IPS-15b (cell line): Measurements from ENCODE around the gene EPB41L5.
"Not testable (repeated sequence)": the region's sequence is repeated elsewhere in the genome, so short reads cannot be mapped to it uniquely, and the experiment has no call there.

Experiments
- H3K27me3 ChIP-seq: one replicate; pipeline ENCODE4 v1.6.1; 2013; ENCODE audit warnings: low read length; ENCODE audit not compliant: control insufficient read depth, insufficient read depth
- H3K36me3 ChIP-seq: one replicate; pipeline ENCODE4 v1.6.1; 2013; ENCODE audit warnings: low read length; ENCODE audit not compliant: control insufficient read depth, insufficient read depth
- H3K4me1 ChIP-seq: one replicate; pipeline ENCODE4 v1.6.1; 2013; ENCODE audit warnings: mild to moderate bottlenecking, low read length; ENCODE audit not compliant: control insufficient read depth, insufficient read depth
- H3K4me3 ChIP-seq: one replicate; pipeline ENCODE4 v1.5.1; 2013; ENCODE audit warnings: low read depth, low read length
- H3K9ac ChIP-seq: one replicate; pipeline ENCODE4 v1.6.1; 2013; ENCODE audit warnings: low read depth, mild to moderate bottlenecking, low read length
- H3K9me3 ChIP-seq: one replicate; pipeline ENCODE4 v1.6.1; 2013; ENCODE audit warnings: mild to moderate bottlenecking, low read length; ENCODE audit not compliant: control insufficient read depth, insufficient read depth

The EPB41L5 gene

GRCh38 chr2:120013597-120014223 lies 833 bp downstream of the EPB41L5 start:
- Histone ChIP-seq H3K36me3 (no peaks in the 10 kb centered on the region), H3K9me3 (no peaks in the 10 kb centered on the region), H3K9ac (peak overlapping the region; percentile 70), H3K4me1 (peaks cover 12% of the 10 kb centered on the region), H3K4me3 (peak overlapping the region; percentile 82), H3K27me3 (peaks cover 9% of the 10 kb centered on the region)

GRCh38 chr2:120014226-120014980 lies 1.5 kb downstream of the EPB41L5 start:
- no peaks in the 10 kb centered on the region for H3K9me3 ChIP-seq
- no peak overlapping the region for H3K9ac ChIP-seq
- peaks cover 12% of the 10 kb centered on the region for H3K4me1 ChIP-seq
- peak overlapping the region; percentile 82 for H3K4me3 ChIP-seq
- H3K27me3 ChIP-seq, result peaks cover 9% of the 10 kb centered on the region
- no peaks in the 10 kb centered on the region for H3K36me3 ChIP-seq

- H3K27me3 ChIP-seq, result peaks cover 5% of the 10 kb centered on the region
- no peak overlapping the region for H3K4me3 ChIP-seq
- no peaks in the 10 kb centered on the region for H3K36me3 ChIP-seq
- peaks cover 12% of the 10 kb centered on the region for H3K4me1 ChIP-seq
- H3K9me3 ChIP-seq, result no peaks in the 10 kb centered on the region
- no peak overlapping the region for H3K9ac ChIP-seq
Observed at GRCh38 chr2:120016800-120017199, 3.9 kb downstream of the EPB41L5 start.

GRCh38 chr2:120017201-120017600 lies 4.3 kb downstream of the EPB41L5 start:
- no peak overlapping the region for H3K9ac ChIP-seq
- peaks cover 1% of the 10 kb centered on the region for H3K27me3 ChIP-seq
- peaks cover 12% of the 10 kb centered on the region for H3K4me1 ChIP-seq
- no peaks in the 10 kb centered on the region for H3K36me3 ChIP-seq
- no peaks in the 10 kb centered on the region for H3K9me3 ChIP-seq
- no peak overlapping the region for H3K4me3 ChIP-seq

GRCh38 chr2:120018549-120018948 lies 5.7 kb downstream of the EPB41L5 start:
- no peak overlapping the region for H3K4me3 ChIP-seq
- no peaks in the 10 kb centered on the region for H3K27me3 ChIP-seq
- H3K36me3 ChIP-seq, result no peaks in the 10 kb centered on the region
- H3K4me1 ChIP-seq, result peaks cover 12% of the 10 kb centered on the region
- H3K9me3 ChIP-seq, result no peaks in the 10 kb centered on the region
- H3K9ac ChIP-seq, result no peak overlapping the region

GRCh38 chr2:120020554-120020953 lies 7.7 kb downstream of the EPB41L5 start:
- Histone ChIP-seq H3K4me1 (peaks cover 8% of the 10 kb centered on the region), H3K9me3 (no peaks in the 10 kb centered on the region), H3K27me3 (no peaks in the 10 kb centered on the region), H3K4me3 (no peak overlapping the region), H3K36me3 (no peaks in the 10 kb centered on the region), H3K9ac (no peak overlapping the region)

GRCh38 chr2:120022505-120022904 lies 9.6 kb downstream of the EPB41L5 start:
- not testable (repeated sequence) for H3K27me3 ChIP-seq, H3K4me3 ChIP-seq, H3K9me3 ChIP-seq, H3K4me1 ChIP-seq, H3K9ac ChIP-seq, H3K36me3 ChIP-seq

- no peaks in the 10 kb centered on the region for H3K27me3 ChIP-seq
Observed at GRCh38 chr2:120026890-120027289, 14.0 kb downstream of the EPB41L5 start.

GRCh38 chr2:120028795-120029194 lies 15.9 kb downstream of the EPB41L5 start:
- Histone ChIP-seq H3K9ac (no peak overlapping the region), H3K9me3 (no peaks in the 10 kb centered on the region), H3K27me3 (no peaks in the 10 kb centered on the region), H3K4me1 (peaks cover 6% of the 10 kb centered on the region), H3K4me3 (no peak overlapping the region), H3K36me3 (no peaks in the 10 kb centered on the region)

More at GRCh38 chr2:120026890-120027289, 14.0 kb downstream of the EPB41L5 start:
- no peaks in the 10 kb centered on the region for H3K36me3 ChIP-seq
- H3K9ac ChIP-seq, result no peak overlapping the region
- peaks cover 6% of the 10 kb centered on the region for H3K4me1 ChIP-seq
- H3K9me3 ChIP-seq, result no peaks in the 10 kb centered on the region
- no peak overlapping the region for H3K4me3 ChIP-seq

- Histone ChIP-seq H3K9me3 (no peaks in the 10 kb centered on the region), H3K4me1 (peaks cover 6% of the 10 kb centered on the region), H3K27me3 (no peaks in the 10 kb centered on the region), H3K4me3 (no peak overlapping the region), H3K9ac (no peak overlapping the region), H3K36me3 (no peaks in the 10 kb centered on the region)
Observed at GRCh38 chr2:120029672-120030640, 17.1 kb downstream of the EPB41L5 start.

- Histone ChIP-seq H3K9me3 (no peaks in the 10 kb centered on the region), H3K27me3 (no peaks in the 10 kb centered on the region), H3K4me1 (peaks cover 6% of the 10 kb centered on the region), H3K4me3 (no peak overlapping the region), H3K36me3 (no peaks in the 10 kb centered on the region), H3K9ac (no peak overlapping the region)
Observed at GRCh38 chr2:120032297-120032696, 19.4 kb downstream of the EPB41L5 start.
